ENCODE results near the gene MAST3. TPM values are rescaled to one million over a fixed set of nuclear protein-coding genes. Genes with fewer than 3 reads are reported as not detected.

The MAST3 gene
- total and polyA plus RNA-seq, 2 donors (not counting 1 experiment from before 2014, with no cell fraction given) = 43.5 to 85.5 TPM

- intact Hi-C loops (cut with micrococcal nuclease) = no loop called here
- Histone ChIP-seq H3K36me3 (replicated peaks in 1 of 2; ENCODE audit: control extremely low read depth in 1 of 2, control insufficient read depth in 1 of 2, extremely low read depth in 1 of 2, insufficient read depth in 2 of 2, low read length in 1 of 2) (peaks cover 0 to 38% of the 10 kb centered on the region in 2 experiments), H3K27ac (ENCODE audit: low read length in 2 of 2) (peak overlapping the region; percentile 49 to 82), H3K4me2 (replicated peaks; ENCODE audit: low read depth, low read length, poor library complexity, severe bottlenecking) (peak overlapping the region; percentile 99), H3K4me1 (ENCODE audit: control insufficient read depth in 2 of 2, insufficient read depth in 2 of 2, low read length in 2 of 2) (peaks cover 45 to 61% of the 10 kb centered on the region in 2 donors), H3K4me3 (ENCODE audit: control extremely low read depth in 1 of 5, extremely low read depth in 1 of 5, insufficient read depth in 1 of 5, low read depth in 2 of 5, low read length in 4 of 5) (peak overlapping the region; percentile 22 to 71 (median 64)), H4K20me1 (ENCODE audit: control insufficient read depth, insufficient read depth, low read length, poor library complexity, severe bottlenecking) (peaks cover 39% of the 10 kb centered on the region), H3K79me2 (ENCODE audit: control insufficient read depth, insufficient read depth, low read length) (peaks cover 57% of the 10 kb centered on the region), H3K9me3 (ENCODE audit: control extremely low read depth in 1 of 3, control insufficient read depth in 2 of 3, insufficient read depth in 1 of 3, low read length in 2 of 3) (no peaks in the 10 kb centered on the region), H3K9ac (ENCODE audit: low read length) (peak overlapping the region; percentile 81), H3K27me3 (replicated peaks in 1 of 4; ENCODE audit: control extremely low read depth in 1 of 4, control insufficient read depth in 3 of 4, insufficient read depth in 4 of 4, low read length in 3 of 4) (no peaks in the 10 kb centered on the region), H2AFZ (ENCODE audit: insufficient read depth, low read depth, low read length, poor library complexity, severe bottlenecking) (peak overlapping the region; percentile 64)
- ChIA-PET POLR2A (interaction anchor here (0.6 to 2.4 kb wide), 9 partner anchors 12 to 178 kb away, joined by 3 to 21 read pairs (median 4); partner anchors contain the start of genes ARRDC2, IL12RB1, JUND and MAST3), CTCF (interaction anchor here (0.8 to 6.2 kb wide), 15 partner anchors 9 to 172 kb away, joined by 3 to 58 read pairs (median 5); partner anchors contain the start of genes IL12RB1 and MAST3)
- Mint-ChIP-seq H3K27ac (peak overlapping the region; percentile 65), H3K9me3 (ENCODE audit: insufficient read depth) (no peaks in the 10 kb centered on the region), H3K27me3 (no peaks in the 10 kb centered on the region), H3K4me1 (peaks cover 67% of the 10 kb centered on the region), H3K4me3 (peak overlapping the region; percentile 79)
- WGBS (ENCODE audit: insufficient coverage) = 53% methylated on average over 20 of the region's 22 CpGs
- no peak for TF ChIP-seq CTCF (IDR thresholded peaks at IDR 0.05)
- TF ChIP-seq EZH2 (IDR thresholded peaks at IDR 0.05; ENCODE audit: borderline replicate concordance, insufficient read depth, low read depth, low read length, poor library complexity, severe bottlenecking) = no peak
- DNase-seq = no peak
- no peak for ATAC-seq (ENCODE audit: low read depth)
These were observed 13.1 kb downstream of the MAST3 start for GRCh38 chr19:18110609-18111232.

GRCh38 chr19:18112989-18113478, 15.5 kb downstream of the MAST3 start:
- Histone ChIP-seq H4K20me1 (ENCODE audit: control insufficient read depth, insufficient read depth, low read length, poor library complexity, severe bottlenecking) (peaks cover 45% of the 10 kb centered on the region), H3K27ac (ENCODE audit: low read length in 2 of 2) (no peak overlapping the region), H3K4me2 (replicated peaks; ENCODE audit: low read depth, low read length, poor library complexity, severe bottlenecking) (peak overlapping the region; percentile 22), H3K79me2 (ENCODE audit: control insufficient read depth, insufficient read depth, low read length) (peaks cover 65% of the 10 kb centered on the region), H3K4me3 (ENCODE audit: control extremely low read depth in 1 of 5, extremely low read depth in 1 of 5, insufficient read depth in 1 of 5, low read depth in 2 of 5, low read length in 4 of 5) (no peak overlapping the region), H3K4me1 (ENCODE audit: control insufficient read depth in 2 of 2, insufficient read depth in 2 of 2, low read length in 2 of 2) (peaks cover 41 to 47% of the 10 kb centered on the region in 2 donors), H3K9me3 (ENCODE audit: control extremely low read depth in 1 of 3, control insufficient read depth in 2 of 3, insufficient read depth in 1 of 3, low read length in 2 of 3) (no peaks in the 10 kb centered on the region), H3K36me3 (replicated peaks in 1 of 2; ENCODE audit: control extremely low read depth in 1 of 2, control insufficient read depth in 1 of 2, extremely low read depth in 1 of 2, insufficient read depth in 2 of 2, low read length in 1 of 2) (peaks cover 0 to 38% of the 10 kb centered on the region in 2 experiments), H2AFZ (ENCODE audit: insufficient read depth, low read depth, low read length, poor library complexity, severe bottlenecking) (no peak overlapping the region), H3K9ac (ENCODE audit: low read length) (no peak overlapping the region), H3K27me3 (replicated peaks in 1 of 4; ENCODE audit: control extremely low read depth in 1 of 4, control insufficient read depth in 3 of 4, insufficient read depth in 4 of 4, low read length in 3 of 4) (no peaks in the 10 kb centered on the region)
- H3K27ac Mint-ChIP-seq = no peak overlapping the region
- intact Hi-C loops (cut with micrococcal nuclease) = loop anchor here (2.0 kb wide), 3 partner anchors 14 to 106 kb away; no protein-coding TSS in a partner anchor
- H3K9me3 Mint-ChIP-seq (ENCODE audit: insufficient read depth) = no peaks in the 10 kb centered on the region
- WGBS (ENCODE audit: insufficient coverage) = 28% methylated on average over 7 of the region's 9 CpGs
- peak overlapping the region; percentile 3 for H3K4me3 Mint-ChIP-seq
- ATAC-seq (ENCODE audit: low read depth) (peak; percentile 21), DNase-seq (peak; percentile 80)
- H3K27me3 Mint-ChIP-seq = no peaks in the 10 kb centered on the region
- ChIA-PET POLR2A (interaction anchor here (0.6 to 0.7 kb wide), 3 partner anchors 48 to 206 kb away, joined by 3 to 7 read pairs (median 3); no protein-coding TSS in a partner anchor), CTCF (interaction anchor here (0.7 to 6.2 kb wide), 25 partner anchors 9 to 273 kb away, joined by 3 to 58 read pairs (median 5); partner anchors contain the start of genes ARRDC2, GDF15, IL12RB1 and MAST3)
- H3K4me1 Mint-ChIP-seq = peaks cover 61% of the 10 kb centered on the region
- TF ChIP-seq CTCF (IDR thresholded peaks at IDR 0.05) (peak; percentile 87), EZH2 (IDR thresholded peaks at IDR 0.05; ENCODE audit: borderline replicate concordance, insufficient read depth, low read depth, low read length, poor library complexity, severe bottlenecking) (no peak)
